IMR-90 (cell line): ENCODE data around the gene NF1. TPM values are rescaled to one million over a fixed set of nuclear protein-coding genes. Genes with fewer than 3 reads are reported as not detected.

ENCODE experiments used
- ATAC-seq: fragments of 200-7000 bp; cut with Tn5 transposase; 2 replicates; pipeline ENCODE4 v1.9.1; 2020; ENCODE audit warnings: low read depth, mild to moderate bottlenecking, moderate library complexity
- BruUV-seq: library from RNA; stranded (reverse); fragments of 400-500 nt; replicated peaks from 2 replicates; lab custom pipeline; 2021; lab: Mats Ljungman, UMichigan
- CTCF ChIA-PET: fragments of 300-600 bp; formaldehyde crosslinking; extraction: SDS; loops from one replicate; lab custom pipeline; 2021; ENCODE audit warnings: antibody characterized with exemption; lab: Yijun Ruan, JAX
- POLR2A ChIA-PET: fragments of 300-600 bp; sonication (Branson Sonifier 250); formaldehyde crosslinking; loops from one replicate; lab custom pipeline; 2022; ENCODE audit warnings: antibody characterized with exemption; ENCODE audit not compliant: unreplicated experiment; lab: Charles Lee
- DNase-seq: peaks from one replicate; pipeline ENCODE4 v3.0.0; 2013
- H2AFZ ChIP-seq: replicated peaks from 2 replicates; pipeline ENCODE3; 2013; ENCODE audit warnings: low read length, mild to moderate bottlenecking; ENCODE audit not compliant: poor library complexity
- H2AK5ac ChIP-seq: 2 replicates; pipeline ENCODE4 v1.6.1; 2013; ENCODE audit warnings: low read depth, low read length, inconsistent platforms
- H2AK9ac ChIP-seq: replicated peaks from 2 replicates; pipeline ENCODE3; 2013; ENCODE audit warnings: mild to moderate bottlenecking, low read depth, low read length, moderate library complexity; ENCODE audit not compliant: poor library complexity
- H2BK120ac ChIP-seq: 2 replicates; pipeline ENCODE4 v1.6.1; 2013; ENCODE audit warnings: low read depth, low read length, inconsistent platforms
- H2BK15ac ChIP-seq: 3 replicates; pipeline ENCODE4 v1.6.1; 2013; ENCODE audit warnings: low read depth, low read length, inconsistent platforms
- H2BK20ac ChIP-seq: 2 replicates; pipeline ENCODE4 v1.6.1; 2013; ENCODE audit warnings: low read depth, mild to moderate bottlenecking, inconsistent platforms, low read length, moderate library complexity
- H2BK5ac ChIP-seq: 2 replicates; pipeline ENCODE4 v1.6.1; 2013; ENCODE audit warnings: mild to moderate bottlenecking, low read depth, low read length, inconsistent platforms; ENCODE audit not compliant: poor library complexity, severe bottlenecking
- H3K14ac ChIP-seq: replicated peaks from 2 replicates; pipeline ENCODE4 v1.6.1; 2013; ENCODE audit warnings: low read depth, low read length, inconsistent platforms
- H3K18ac ChIP-seq: 2 replicates; pipeline ENCODE4 v1.6.1; 2013; ENCODE audit warnings: low read depth, low read length, control low read depth
- H3K23ac ChIP-seq: 2 replicates; pipeline ENCODE4 v1.6.1; 2013; ENCODE audit warnings: low read depth, low read length, inconsistent platforms
- H3K27ac ChIP-seq: 2 replicates; pipeline ENCODE4 v1.5.1; 2013; ENCODE audit warnings: mild to moderate bottlenecking, control low read depth, low read length; ENCODE audit not compliant: insufficient read depth
- H3K27me3 ChIP-seq: 2 replicates; pipeline ENCODE4 v1.6.1; 2013; ENCODE audit warnings: low read length; ENCODE audit not compliant: control insufficient read depth, insufficient read depth
- H3K36me3 ChIP-seq: 2 replicates; pipeline ENCODE4 v1.6.1; 2013; ENCODE audit warnings: low read length, mixed read lengths; ENCODE audit not compliant: control insufficient read depth, insufficient read depth
- H3K4ac ChIP-seq: 2 replicates; pipeline ENCODE4 v1.6.1; 2013; ENCODE audit warnings: low read depth, low read length, inconsistent platforms
- H3K4me1 ChIP-seq: 2 replicates; pipeline ENCODE4 v1.6.1; 2013; ENCODE audit warnings: low read length, mixed read lengths; ENCODE audit not compliant: control insufficient read depth, insufficient read depth
- H3K4me2 ChIP-seq: 2 replicates; pipeline ENCODE4 v1.6.1; 2013; ENCODE audit warnings: low read depth, mild to moderate bottlenecking, control low read depth, low read length, moderate library complexity
- H3K4me3 ChIP-seq: 2 replicates; pipeline ENCODE4 v1.5.1; 2013; ENCODE audit warnings: low read depth, mild to moderate bottlenecking, control low read depth, low read length, moderate library complexity; ENCODE audit not compliant: insufficient read depth
- H3K56ac ChIP-seq: 2 replicates; pipeline ENCODE4 v1.6.1; 2013; ENCODE audit warnings: low read length, inconsistent platforms; ENCODE audit not compliant: insufficient read depth; ENCODE audit errors: extremely low read depth
- H3K79me1 ChIP-seq, 2 experiments: 2 replicates each; pipeline ENCODE4 v1.6.1; 2013; ENCODE audit warnings: low read length in 2 of 2, inconsistent platforms in 1 of 2, low read depth in 1 of 2
- H3K9ac ChIP-seq: 2 replicates; pipeline ENCODE4 v1.6.1; 2013; ENCODE audit warnings: low read depth, low read length, control low read depth
- H3K9me1 ChIP-seq: 2 replicates; pipeline ENCODE4 v1.6.1; 2013; ENCODE audit warnings: low read length, inconsistent platforms; ENCODE audit not compliant: insufficient read depth
- H3K9me3 ChIP-seq: 2 replicates; pipeline ENCODE4 v1.6.1; 2013; ENCODE audit warnings: low read length; ENCODE audit not compliant: control insufficient read depth, insufficient read depth
- H4K20me1 ChIP-seq: 2 replicates; pipeline ENCODE4 v1.6.1; 2013; ENCODE audit warnings: low read length, inconsistent platforms; ENCODE audit not compliant: insufficient read depth
- H4K5ac ChIP-seq: 2 replicates; pipeline ENCODE4 v1.6.1; 2013; ENCODE audit warnings: mild to moderate bottlenecking, low read depth, low read length, control low read depth
- H4K8ac ChIP-seq, 2 experiments: 2 replicates each; pipeline ENCODE4 v1.6.1; 2013; ENCODE audit warnings: low read depth in 2 of 2, low read length in 2 of 2, control low read depth in 1 of 2, inconsistent platforms in 1 of 2
- H4K91ac ChIP-seq: 2 replicates; pipeline ENCODE4 v1.6.1; 2013; ENCODE audit warnings: low read depth, low read length, inconsistent platforms; ENCODE audit not compliant: insufficient read depth
- BHLHE40 ChIP-seq: fragments of 150-350 bp; IDR thresholded peaks from 2 replicates; pipeline ENCODE4 v1.6.1; 2016; ENCODE audit warnings: mild to moderate bottlenecking, low read depth, low read length
- CEBPB ChIP-seq: IDR thresholded peaks from 2 replicates; pipeline ENCODE4 v1.6.1; 2012; ENCODE audit warnings: low read depth, low read length, improper control_type of control experiment
- CHD1 ChIP-seq: IDR thresholded peaks from 2 replicates; pipeline ENCODE4 v1.6.1; 2012; ENCODE audit warnings: low read depth, low read length, improper control_type of control experiment
- CTCF ChIP-seq: conservative IDR thresholded peaks from 2 replicates; pipeline ENCODE4 v1.5.1; 2012; ENCODE audit warnings: mild to moderate bottlenecking, low read depth, low read length, improper control_type of control experiment
- ELK1 ChIP-seq: fragments of 150-350 bp; IDR thresholded peaks from 2 replicates; pipeline ENCODE4 v1.6.1; 2016; ENCODE audit warnings: low read depth, mild to moderate bottlenecking, low read length, moderate library complexity, borderline replicate concordance
- FOS ChIP-seq: fragments of 150-350 bp; IDR thresholded peaks from 2 replicates; pipeline ENCODE4 v1.6.1; 2016; ENCODE audit warnings: low read depth, low read length
- MAFK ChIP-seq: IDR thresholded peaks from 2 replicates; pipeline ENCODE4 v1.6.1; 2012; ENCODE audit warnings: low read depth, low read length, improper control_type of control experiment
- MAZ ChIP-seq: IDR thresholded peaks from 2 replicates; pipeline ENCODE4 v1.6.1; 2012; ENCODE audit warnings: low read depth, mild to moderate bottlenecking, low read length, improper control_type of control experiment, moderate library complexity, borderline replicate concordance
- MXI1 ChIP-seq: IDR thresholded peaks from 2 replicates; pipeline ENCODE4 v1.6.1; 2012; ENCODE audit warnings: low read depth, mild to moderate bottlenecking, low read length, moderate library complexity, borderline replicate concordance
- NFE2L2 ChIP-seq: fragments of 150-350 bp; IDR thresholded peaks from 2 replicates; pipeline ENCODE4 v1.6.1; 2016; ENCODE audit warnings: low read depth, mild to moderate bottlenecking, low read length
- POLR2A ChIP-seq: IDR thresholded peaks from 2 replicates; pipeline ENCODE4 v1.6.1; 2012; ENCODE audit warnings: mild to moderate bottlenecking, low read depth, low read length
- RAD21 ChIP-seq: IDR thresholded peaks from 2 replicates; pipeline ENCODE4 v1.6.1; 2012; ENCODE audit warnings: low read length, improper control_type of control experiment
- RCOR1 ChIP-seq: IDR thresholded peaks from 2 replicates; pipeline ENCODE4 v1.6.1; 2012; ENCODE audit warnings: mild to moderate bottlenecking, low read length, improper control_type of control experiment; ENCODE audit not compliant: insufficient replicate concordance
- RFX5 ChIP-seq: IDR thresholded peaks from 2 replicates; pipeline ENCODE4 v1.8.0; 2012; ENCODE audit warnings: low read depth, mild to moderate bottlenecking, low read length, moderate library complexity
- WGBS, 2 experiments: methylation state at CpG; one replicate each; pipeline versions ENCODE4 v1.1.5 to v1.1.7; 2013; ENCODE audit warnings: missing lambda C conversion rate in 2 of 2; ENCODE audit not compliant: insufficient read length in 1 of 2; ENCODE audit errors: extremely low coverage in 2 of 2; 5-methylcytosine and 5-hydroxymethylcytosine counted together
- dilution Hi-C: fragments of 300-500 bp; cut with HindIII; formaldehyde crosslinking; loops from one replicate; pipeline ENCODE4 v1.14.3; 2018; ENCODE audit warnings: low sequenced_read_pairs; ENCODE audit not compliant: unreplicated experiment
- in situ Hi-C: fragments of 300-500 bp; cut with MboI; formaldehyde crosslinking; loops from 3 replicates; pipeline ENCODE4 v1.14.3; 2019; ENCODE audit warnings: low sequenced_read_pairs, inconsistent platforms, mixed read lengths
- intact Hi-C: fragments of 100-400 bp; cut with micrococcal nuclease; formaldehyde crosslinking; loops from 2 replicates; pipeline ENCODE4 v1.10.0; 2022
- polyA plus RNA-seq, 3 experiments: library from polyadenylated mRNA; depleted of rRNA; stranded (reverse); fragments of >200 nt; gene quantifications; 2 replicates each; pipeline ENCODE4 v1.2.3, GENCODE V29; 2012; ENCODE audit warnings: low replicate concordance in 1 of 3
- total RNA-seq: library from RNA; depleted of rRNA; stranded (reverse); fragments of >200 nt; gene quantifications from 2 replicates; pipeline ENCODE4 v1.2.3, GENCODE V29; 2012

The NF1 gene
- total and polyA plus RNA-seq, 2 of the 4 experiments (the other 2 are of a cell fraction) = 17.9 to 48.6 TPM

GRCh38 chr17:31251105-31251969, 156.6 kb downstream of the NF1 start:
- Histone ChIP-seq H3K56ac (peak overlapping the region; percentile 10; the same call in 1 of the 2 replicates), H3K27me3 (no peaks in the 10 kb centered on the region), H4K91ac (peak overlapping the region; percentile 57), H3K23ac (peak overlapping the region; percentile 53), H2AK5ac (peak overlapping the region; percentile 87), H3K27ac (no peak overlapping the region), H3K18ac (peak overlapping the region; percentile 96; the same call in 1 of the 2 replicates), H3K4me1 (peaks cover 13% of the 10 kb centered on the region; the same call in 1 of the 2 replicates), H3K14ac (peak overlapping the region; percentile 85), H3K4me2 (no peak overlapping the region; the same call in 1 of the 2 replicates), H3K9me1 (peaks cover 2% of the 10 kb centered on the region; the same call in 1 of the 2 replicates), H4K5ac (peak overlapping the region; percentile 73; the same call in 1 of the 2 replicates), H2AK9ac (no peak overlapping the region), H2BK120ac (peak overlapping the region; percentile 68), H4K8ac (peak overlapping the region; percentile 12 to 51; a peak in 2 of 4 replicates), H2BK20ac (peak overlapping the region; percentile 38), H2AFZ (no peak overlapping the region), H4K20me1 (0 out of 2 replicates have a peak, but pooled peaks cover 6% of the 10 kb centered on the region), H3K79me1 (peaks cover 6 to 19% of the 10 kb centered on the region in 2 experiments), H2BK15ac (peak overlapping the region; percentile 36; the same call in 1 of the 3 replicates), H3K4me3 (no peak overlapping the region), H3K36me3 (peaks cover 2% of the 10 kb centered on the region), H2BK5ac (peak overlapping the region; percentile 89), H3K9me3 (no peaks in the 10 kb centered on the region), H3K9ac (no peak overlapping the region), H3K4ac (peak overlapping the region; percentile 58; the same call in 1 of the 2 replicates)
- intact Hi-C loops (loop anchor here (5.0 kb wide), 1 partner anchor 121 kb away; no protein-coding TSS in a partner anchor), dilution Hi-C loops (no loop called here), in situ Hi-C loops (no loop called here)
- CTCF ChIA-PET = interaction anchor here (0.6 to 1.7 kb wide), 4 partner anchors 16 to 203 kb away, joined by 3 read pairs; no protein-coding TSS in a partner anchor
- no peak for DNase-seq
- no TSS peak for BruUV-seq
- no peak for ATAC-seq
- WGBS, 2 experiments = no CpG with 5 or more reads among the region's 1 CpG
- POLR2A ChIA-PET = interaction anchor here (0.6 kb wide), 1 partner anchor 1675 kb away, joined by 10 read pairs; no protein-coding TSS in a partner anchor
- no peak for TF ChIP-seq CTCF
- TF ChIP-seq NFE2L2 = no peak
- no peak for TF ChIP-seq BHLHE40
- TF ChIP-seq POLR2A = no peak
- no peak for TF ChIP-seq RFX5
- no peak for TF ChIP-seq RAD21
- TF ChIP-seq CHD1 = no peak
- TF ChIP-seq FOS = no peak
- TF ChIP-seq MAFK = no peak
- no peak for TF ChIP-seq CEBPB
- TF ChIP-seq RCOR1 = no peak
- no peak for TF ChIP-seq ELK1
- no peak for TF ChIP-seq MAZ
- TF ChIP-seq MXI1 = no peak
